ENCODE data around the gene IRF5. TPM values are rescaled to one million over a fixed set of nuclear protein-coding genes. Genes with fewer than 3 reads are reported as not detected.
"Not testable (repeated sequence)": the region's sequence is repeated elsewhere in the genome, so short reads cannot be mapped to it uniquely, and the experiment has no call there.

Gene IRF5
- total RNA-seq, 1 experiment from 2014 or later = 16.5 TPM

DNA sequence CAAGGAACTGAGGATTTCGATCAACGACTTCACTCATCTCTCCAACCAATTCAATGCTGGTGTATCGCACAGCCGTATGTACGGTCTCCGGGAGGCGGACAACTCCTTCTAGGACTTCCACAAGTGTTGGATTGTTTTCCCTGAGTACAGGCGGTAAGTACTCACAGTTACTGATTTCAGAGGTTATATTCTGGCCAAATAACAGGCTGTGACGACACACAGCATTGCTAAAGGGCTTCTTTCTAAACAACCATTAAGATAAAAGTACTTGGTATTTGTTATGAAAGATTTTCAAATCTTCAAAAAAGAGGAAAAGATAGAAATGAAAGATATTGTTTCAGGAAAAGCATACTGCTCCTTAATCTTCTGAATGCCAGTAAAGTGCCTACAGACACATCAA is 52.2 kb downstream of the IRF5 start:
- Histone ChIP-seq H3K27me3 (ENCODE audit: insufficient read depth, low read length) (no peaks in the 10 kb centered on the region), H3K9me3 (ENCODE audit: control insufficient read depth in 1 of 2, insufficient read depth in 1 of 2, low read depth in 1 of 2, low read length in 2 of 2) (no peaks in the 10 kb centered on the region), H3K4me3 (replicated peaks in 1 of 2; ENCODE audit: low read depth in 1 of 2, low read length in 2 of 2) (no peak overlapping the region), H2AFZ (ENCODE audit: low read depth, low read length, poor library complexity, severe bottlenecking) (no peak overlapping the region), H3K4me2 (ENCODE audit: low read length) (no peak overlapping the region), H3K27ac (ENCODE audit: low read depth, low read length) (no peak overlapping the region), H4K20me1 (ENCODE audit: insufficient read depth) (no peaks in the 10 kb centered on the region), H3K79me2 (ENCODE audit: insufficient read depth, low read length) (no peaks in the 10 kb centered on the region), H3K4me1 (ENCODE audit: control insufficient read depth in 1 of 2, insufficient read depth in 2 of 2, low read length in 2 of 2) (no peaks in the 10 kb centered on the region), H3K9me2 (ENCODE audit: insufficient read depth) (no peaks in the 10 kb centered on the region), H3K9ac (ENCODE audit: low read length) (no peak overlapping the region), H3K36me3 (ENCODE audit: control insufficient read depth in 1 of 2, insufficient read depth in 2 of 2, low read length in 2 of 2) (peaks cover 14 to 27% of the 10 kb centered on the region in 2 experiments; a peak in 3 of 4 replicates)
- DNase-seq (ENCODE audit: low read depth, low spot score) = no peak
- TF ChIP-seq, protein P1, sequence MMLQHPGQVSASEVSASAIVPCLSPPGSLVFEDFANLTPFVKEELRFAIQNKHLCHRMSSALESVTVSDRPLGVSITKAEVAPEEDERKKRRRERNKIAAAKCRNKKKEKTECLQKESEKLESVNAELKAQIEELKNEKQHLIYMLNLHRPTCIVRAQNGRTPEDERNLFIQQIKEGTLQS (IDR thresholded peaks at IDR 0.05) = no peak
- TF ChIP-seq ELF1 (IDR thresholded peaks at IDR 0.05; ENCODE audit: borderline replicate concordance, low read depth) (no peak), TCF7L2 (IDR thresholded peaks at IDR 0.05; ENCODE audit: borderline replicate concordance, extremely low read depth, insufficient read depth, insufficient read length) (no peak), CEBPB (IDR thresholded peaks at IDR 0.05; ENCODE audit: low read depth) (no peak), CBX3 (IDR thresholded peaks at IDR 0.05; ENCODE audit: low read depth) (no peak)
- ChIA-PET POLR2A (no interaction called here), CTCF (no interaction called here), RAD21 (ENCODE audit: low non-redundant PET in 1 of 2, low total read pairs in 2 of 2, uncharacterized antibody in 2 of 2, unreplicated experiment in 2 of 2) (no interaction called here)
- ATAC-seq = no peak
- intact Hi-C loops (cut with micrococcal nuclease) = no loop called here
- BruUV-seq (replicated peaks) = no TSS peak

- no TSS peak for BruUV-seq (replicated peaks)
- Histone ChIP-seq H4K20me1 (ENCODE audit: insufficient read depth) (no peaks in the 10 kb centered on the region), H2AFZ (ENCODE audit: low read depth, low read length, poor library complexity, severe bottlenecking) (no peak overlapping the region), H3K4me2 (ENCODE audit: low read length) (no peak overlapping the region), H3K27me3 (ENCODE audit: insufficient read depth, low read length) (no peaks in the 10 kb centered on the region), H3K79me2 (ENCODE audit: insufficient read depth, low read length) (no peaks in the 10 kb centered on the region), H3K4me1 (ENCODE audit: control insufficient read depth in 1 of 2, insufficient read depth in 2 of 2, low read length in 2 of 2) (no peaks in the 10 kb centered on the region), H3K36me3 (ENCODE audit: control insufficient read depth in 1 of 2, insufficient read depth in 2 of 2, low read length in 2 of 2) (peaks cover 23 to 26% of the 10 kb centered on the region in 2 experiments), H3K9ac (ENCODE audit: low read length) (no peak overlapping the region), H3K27ac (ENCODE audit: low read depth, low read length) (no peak overlapping the region), H3K4me3 (replicated peaks in 1 of 2; ENCODE audit: low read depth in 1 of 2, low read length in 2 of 2) (no peak overlapping the region), H3K9me2 (ENCODE audit: insufficient read depth) (no peaks in the 10 kb centered on the region), H3K9me3 (ENCODE audit: control insufficient read depth in 1 of 2, insufficient read depth in 1 of 2, low read depth in 1 of 2, low read length in 2 of 2) (no peaks in the 10 kb centered on the region)
- no peak for TF ChIP-seq SP1 (IDR thresholded peaks at IDR 0.05; ENCODE audit: low read depth)
- intact Hi-C loops (cut with micrococcal nuclease) = no loop called here
- POLR2A ChIA-PET = no interaction called here
- RAD21 ChIA-PET (ENCODE audit: low non-redundant PET in 1 of 2, low total read pairs in 2 of 2, uncharacterized antibody in 2 of 2, unreplicated experiment in 2 of 2) = no interaction called here
- CTCF ChIA-PET = no interaction called here
- ATAC-seq (no peak), DNase-seq (ENCODE audit: low read depth, low spot score) (no peak)
These were observed 55.7 kb downstream of the IRF5 start for GRCh38 chr7:128993419-128993818.

GRCh38 chr7:128994560-128994959 is 56.8 kb downstream of the IRF5 start:
- intact Hi-C loops (cut with micrococcal nuclease); H4K20me1 ChIP-seq (ENCODE audit: insufficient read depth); BruUV-seq (replicated peaks); H3K9me3 ChIP-seq (ENCODE audit: control insufficient read depth in 1 of 2, insufficient read depth in 1 of 2, low read depth in 1 of 2, low read length in 2 of 2); CTCF ChIA-PET; H3K4me3 ChIP-seq (replicated peaks in 1 of 2; ENCODE audit: low read depth in 1 of 2, low read length in 2 of 2); H3K27ac ChIP-seq (ENCODE audit: low read depth, low read length); H3K9ac ChIP-seq (ENCODE audit: low read length); DNase-seq (ENCODE audit: low read depth, low spot score); H3K4me1 ChIP-seq (ENCODE audit: control insufficient read depth in 1 of 2, insufficient read depth in 2 of 2, low read length in 2 of 2); ATAC-seq; H3K9me2 ChIP-seq (ENCODE audit: insufficient read depth); H3K79me2 ChIP-seq (ENCODE audit: insufficient read depth, low read length); RAD21 ChIA-PET (ENCODE audit: low non-redundant PET in 1 of 2, low total read pairs in 2 of 2, uncharacterized antibody in 2 of 2, unreplicated experiment in 2 of 2); H3K27me3 ChIP-seq (ENCODE audit: insufficient read depth, low read length); H2AFZ ChIP-seq (ENCODE audit: low read depth, low read length, poor library complexity, severe bottlenecking); POLR2A ChIA-PET; H3K4me2 ChIP-seq (ENCODE audit: low read length): not testable (repeated sequence)
- peaks cover 19 to 22% of the 10 kb centered on the region in 2 experiments for H3K36me3 ChIP-seq (ENCODE audit: control insufficient read depth in 1 of 2, insufficient read depth in 2 of 2, low read length in 2 of 2)

Measured in HCT116 (cell line).